ENCODE data around the gene RINL. TPM values are rescaled to one million over a fixed set of nuclear protein-coding genes. Genes with fewer than 3 reads are reported as not detected.

RINL gene
- total RNA-seq, 4 donors from 2014 or later: 0.95 to 3.3 (median 2.9) TPM

GRCh38 chr19:38869160-38869835, 8.8 kb downstream of the RINL start:
- intact Hi-C loops (cut with DNase I; ENCODE audit: low total_unique reads): no loop called here
- in situ Hi-C loops (cut with MboI; ENCODE audit: low sequenced_read_pairs in 4 of 4): no loop called here
- Histone ChIP-seq H3K27ac (peak overlapping the region; percentile 20 to 65 (median 47)), H3K27me3 (no peaks in the 10 kb centered on the region), H3K4me1 (peaks cover 6% of the 10 kb centered on the region in 2 donors), H3K36me3 (no peaks in the 10 kb centered on the region), H3K9me3 (no peaks in the 10 kb centered on the region), H3K4me3 (peak overlapping the region; percentile 33 to 56 (median 48))
- DNase-seq (no peak), ATAC-seq (peak in 1 of 2 donors; percentile 16)
- no peak for TF ChIP-seq POLR2A (IDR thresholded peaks at IDR 0.05)
- TF ChIP-seq CTCF (IDR thresholded peaks at IDR 0.05 in 4 of 5, conservative IDR thresholded peaks at IDR 0.05 in 1 of 5): no peak

- intact Hi-C loops (cut with DNase I; ENCODE audit: low total_unique reads) (no loop called here), in situ Hi-C loops (cut with MboI; ENCODE audit: low sequenced_read_pairs in 4 of 4) (no loop called here)
- no peak for ATAC-seq
- no peak for TF ChIP-seq CTCF (IDR thresholded peaks at IDR 0.05 in 4 of 5, conservative IDR thresholded peaks at IDR 0.05 in 1 of 5)
- Histone ChIP-seq H3K9me3 (no peaks in the 10 kb centered on the region), H3K27ac (no peak overlapping the region), H3K4me1 (peaks cover 4 to 6% of the 10 kb centered on the region in 2 donors), H3K36me3 (no peaks in the 10 kb centered on the region), H3K4me3 (no peak overlapping the region), H3K27me3 (no peaks in the 10 kb centered on the region)
- no peak for DNase-seq
These were observed 9.5 kb downstream of the RINL start for GRCh38 chr19:38868551-38868950.

GRCh38 chr19:38867171-38867780, 10.8 kb downstream of the RINL start:
- in situ Hi-C loops (cut with MboI; ENCODE audit: low sequenced_read_pairs in 4 of 4) (no loop called here), intact Hi-C loops (cut with DNase I; ENCODE audit: low total_unique reads) (no loop called here)
- Histone ChIP-seq H3K4me1 (peaks cover 9 to 18% of the 10 kb centered on the region in 2 donors), H3K27me3 (no peaks in the 10 kb centered on the region), H3K27ac (peak overlapping the region in 1 of 4 donors; percentile 29), H3K9me3 (no peaks in the 10 kb centered on the region), H3K4me3 (no peak overlapping the region), H3K36me3 (no peaks in the 10 kb centered on the region)
- no peak for ATAC-seq
- TF ChIP-seq CTCF (IDR thresholded peaks at IDR 0.05 in 4 of 5, conservative IDR thresholded peaks at IDR 0.05 in 1 of 5): no peak
- TF ChIP-seq POLR2A (IDR thresholded peaks at IDR 0.05): no peak
- no peak for DNase-seq

GRCh38 chr19:38862321-38863059, 15.6 kb downstream of the RINL start:
- TF ChIP-seq CTCF (IDR thresholded peaks at IDR 0.05 in 4 of 5, conservative IDR thresholded peaks at IDR 0.05 in 1 of 5): no peak
- no peak for TF ChIP-seq POLR2A (IDR thresholded peaks at IDR 0.05)
- Histone ChIP-seq H3K9me3 (no peaks in the 10 kb centered on the region), H3K4me3 (no peak overlapping the region), H3K27me3 (no peaks in the 10 kb centered on the region), H3K27ac (peak overlapping the region; percentile 71 to 87 (median 82)), H3K4me1 (peaks cover 16 to 25% of the 10 kb centered on the region in 2 donors), H3K36me3 (no peaks in the 10 kb centered on the region)
- in situ Hi-C loops (cut with MboI; ENCODE audit: low sequenced_read_pairs in 4 of 4): no loop called here
- ATAC-seq: peak; percentile 99
- intact Hi-C loops (cut with DNase I; ENCODE audit: low total_unique reads): loop anchor here (1.0 kb wide), 1 partner anchor 10 kb away; no protein-coding TSS in a partner anchor
- DNase-seq: peak; percentile 78 to 86
